ENCODE measurements around the gene NFX1. TPM values are rescaled to one million over a fixed set of nuclear protein-coding genes. Genes with fewer than 3 reads are reported as not detected.

The NFX1 gene
- total and polyA plus RNA-seq, 2 donors (not counting 1 experiment from before 2014, with no cell fraction given) = 67.6 to 76.3 TPM

- ATAC-seq (ENCODE audit: low read depth) (no peak), DNase-seq (peak; percentile 16)
- H3K4me2 ChIP-seq (replicated peaks; ENCODE audit: low read depth, low read length, poor library complexity, severe bottlenecking) = peak overlapping the region; percentile 89
- intact Hi-C loops (cut with micrococcal nuclease) = loop anchor here (1.0 to 10.0 kb wide), 5 partner anchors 27 to 781 kb away; partner anchors contain the start of genes NFX1, NOL6, SMIM27 and TOPORS
- Mint-ChIP-seq H3K9me3 (ENCODE audit: insufficient read depth) (no peaks in the 10 kb centered on the region), H3K27me3 (no peaks in the 10 kb centered on the region), H3K4me3 (peak overlapping the region; percentile 88), H3K27ac (peak overlapping the region; percentile 80), H3K4me1 (peaks cover 39% of the 10 kb centered on the region)
- 8% methylated on average over 25 of the region's 25 CpGs for WGBS (ENCODE audit: insufficient coverage)
- peak overlapping the region; percentile 89 to 99 (median 97) for H3K4me3 ChIP-seq (ENCODE audit: control extremely low read depth in 1 of 5, extremely low read depth in 1 of 5, insufficient read depth in 1 of 5, low read depth in 2 of 5, low read length in 4 of 5)
- H2AFZ ChIP-seq (ENCODE audit: insufficient read depth, low read depth, low read length, poor library complexity, severe bottlenecking) = peak overlapping the region; percentile 86
- peak overlapping the region; percentile 80 to 96 for H3K27ac ChIP-seq (ENCODE audit: low read length in 2 of 2)
- peaks cover 45% of the 10 kb centered on the region for H3K79me2 ChIP-seq (ENCODE audit: control insufficient read depth, insufficient read depth, low read length)
- no peaks in the 10 kb centered on the region for H3K27me3 ChIP-seq (replicated peaks in 1 of 4; ENCODE audit: control extremely low read depth in 1 of 4, control insufficient read depth in 3 of 4, insufficient read depth in 4 of 4, low read length in 3 of 4)
- POLR2A ChIA-PET = interaction anchor here (0.5 to 2.0 kb wide), 6 partner anchors 26 to 1726 kb away, joined by 3 to 10 read pairs (median 3); partner anchors contain the start of genes NFX1, NOL6 and SMU1
- peak overlapping the region; percentile 85 for H3K9ac ChIP-seq (ENCODE audit: low read length)
- CTCF ChIA-PET = interaction anchor here (1.1 to 1.8 kb wide), 3 partner anchors 37 to 183 kb away, joined by 4 to 5 read pairs (median 5); no protein-coding TSS in a partner anchor
- H3K9me3 ChIP-seq (ENCODE audit: control extremely low read depth in 1 of 3, control insufficient read depth in 2 of 3, insufficient read depth in 1 of 3, low read length in 2 of 3) = no peaks in the 10 kb centered on the region
- H3K36me3 ChIP-seq (replicated peaks in 1 of 2; ENCODE audit: control extremely low read depth in 1 of 2, control insufficient read depth in 1 of 2, extremely low read depth in 1 of 2, insufficient read depth in 2 of 2, low read length in 1 of 2) = peaks cover 4 to 50% of the 10 kb centered on the region in 2 experiments
- H3K4me1 ChIP-seq (ENCODE audit: control insufficient read depth in 2 of 2, insufficient read depth in 2 of 2, low read length in 2 of 2) = peaks cover 19 to 23% of the 10 kb centered on the region in 2 donors
- peaks cover 19% of the 10 kb centered on the region for H4K20me1 ChIP-seq (ENCODE audit: control insufficient read depth, insufficient read depth, low read length, poor library complexity, severe bottlenecking)
- TF ChIP-seq CTCF (IDR thresholded peaks at IDR 0.05) = no peak
- no peak for TF ChIP-seq EZH2 (IDR thresholded peaks at IDR 0.05; ENCODE audit: borderline replicate concordance, insufficient read depth, low read depth, low read length, poor library complexity, severe bottlenecking)
These were observed 26.9 kb upstream of the NFX1 start for GRCh38 chr9:33263131-33264002.
